AML-193 (cell line): ENCODE measurements around the gene ZNF783.
"Not testable (repeated sequence)": the region's sequence is repeated elsewhere in the genome, so short reads cannot be mapped to it uniquely, and the experiment has no call there.

Experiments
- DNase-seq, 2 experiments: peaks; one replicate each; lab custom pipeline; 2025; lab: John Stamatoyannopoulos, UW

ZNF783 gene

DNA sequence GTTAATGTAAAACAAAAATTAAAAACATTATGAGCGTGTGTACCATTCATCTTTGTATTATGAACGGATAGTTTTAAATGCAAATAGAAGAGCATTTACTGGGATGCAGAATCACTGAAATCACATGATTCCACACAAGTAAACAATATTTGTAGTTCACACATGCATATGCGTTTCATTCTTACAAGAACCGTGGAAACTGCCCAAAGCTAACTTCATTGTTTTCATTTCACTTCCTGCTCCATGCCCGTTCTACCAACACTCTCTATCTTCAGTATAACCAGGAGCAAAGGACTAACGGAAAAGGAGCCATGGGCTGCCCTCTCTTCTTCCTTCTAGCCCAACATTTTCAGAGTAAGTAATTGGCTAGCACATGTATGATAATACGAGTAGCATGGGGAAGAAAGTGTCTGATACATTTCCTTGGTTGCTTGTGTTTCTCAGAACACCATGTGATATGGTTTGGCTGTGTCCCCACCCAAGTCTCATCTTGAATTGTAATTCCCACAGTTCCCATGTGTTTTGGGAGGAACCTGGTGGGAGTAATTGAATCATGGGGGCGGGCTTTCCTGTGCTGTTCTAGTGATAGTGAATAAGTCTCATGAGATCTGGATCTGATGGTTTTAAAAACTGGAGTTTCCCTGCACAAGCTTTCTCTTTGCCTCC, 38.8 kb downstream of the ZNF783 start:
- DNase-seq = no peak

DNA sequence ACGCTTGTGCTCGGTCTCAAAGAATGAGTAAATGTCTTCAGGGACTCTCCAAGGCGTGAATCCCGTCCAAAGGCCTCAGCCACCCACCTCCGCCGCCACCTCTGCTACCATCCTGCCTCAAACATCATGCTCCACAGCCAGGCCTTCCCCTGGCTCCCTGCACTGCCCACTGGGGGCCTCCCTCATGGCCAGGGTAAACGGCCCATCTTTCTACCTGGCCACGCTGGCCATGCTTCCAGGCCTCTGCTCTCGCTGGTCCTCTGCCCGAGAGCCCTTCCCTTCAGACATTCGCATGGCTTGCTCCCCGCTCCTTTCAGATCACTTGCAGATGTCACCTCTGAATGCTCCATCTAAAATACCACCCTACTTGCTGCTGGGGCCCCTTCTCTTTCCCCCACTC, 40.2 kb downstream of the ZNF783 start:
- no peak for DNase-seq

DNA sequence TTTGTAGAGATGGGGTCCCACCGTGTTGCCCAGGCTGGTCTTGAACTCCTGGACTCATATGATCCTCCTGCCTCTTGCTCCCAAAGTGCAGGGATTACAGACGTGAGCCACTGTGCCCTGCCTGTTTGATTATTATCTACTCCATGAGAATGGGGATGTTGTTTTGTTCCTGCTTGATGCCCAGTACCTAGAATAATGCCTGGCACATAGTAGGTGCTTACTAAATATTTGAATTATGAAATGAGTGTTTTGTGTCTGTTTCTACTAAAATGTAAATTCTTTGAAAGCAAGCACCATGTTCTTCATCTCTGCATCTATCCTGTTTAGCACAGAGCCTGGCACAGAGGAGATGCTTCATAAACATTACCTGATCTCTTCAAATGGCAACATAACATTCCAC, 40.9 kb downstream of the ZNF783 start:
- DNase-seq = no peak

DNA sequence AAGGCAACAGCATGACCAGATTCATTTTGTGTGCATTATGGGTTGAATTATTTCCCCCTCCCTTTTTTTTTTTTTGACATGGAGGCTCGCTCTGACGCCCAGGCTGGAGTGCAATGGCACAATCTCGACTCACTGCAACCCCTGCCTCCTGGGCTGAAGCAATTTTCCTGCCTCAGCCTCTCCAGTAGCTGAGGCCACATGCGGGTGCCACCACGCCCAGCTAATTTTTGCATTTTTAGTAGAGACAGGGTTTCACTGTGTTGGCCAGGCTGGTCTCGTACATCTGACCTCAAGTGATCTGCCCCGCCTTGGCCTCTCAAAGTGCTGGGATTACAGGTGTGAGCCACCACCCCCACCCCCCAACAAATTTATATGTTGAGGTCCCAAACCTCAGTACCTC, 42.0 kb downstream of the ZNF783 start:
- no peak for DNase-seq

DNA sequence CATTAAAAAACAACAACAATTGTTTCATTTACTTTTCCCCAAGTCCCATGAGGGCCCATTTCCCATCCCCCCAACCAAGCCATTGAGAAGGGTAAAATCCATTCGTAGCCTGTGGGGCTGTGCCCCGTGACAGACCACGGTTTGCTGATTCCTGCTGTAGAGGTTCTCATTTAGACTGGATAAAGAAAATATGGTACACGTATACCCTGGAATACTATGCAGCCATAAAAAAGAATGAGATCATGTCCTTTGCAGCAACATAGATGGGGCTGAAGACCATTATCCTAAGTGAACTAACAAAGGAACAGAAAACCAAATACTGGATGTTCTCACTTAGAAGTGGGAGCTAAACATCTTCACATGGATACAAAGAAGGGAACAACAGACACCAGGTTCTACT, 44.9 kb downstream of the ZNF783 start:
- DNase-seq = no peak

DNA sequence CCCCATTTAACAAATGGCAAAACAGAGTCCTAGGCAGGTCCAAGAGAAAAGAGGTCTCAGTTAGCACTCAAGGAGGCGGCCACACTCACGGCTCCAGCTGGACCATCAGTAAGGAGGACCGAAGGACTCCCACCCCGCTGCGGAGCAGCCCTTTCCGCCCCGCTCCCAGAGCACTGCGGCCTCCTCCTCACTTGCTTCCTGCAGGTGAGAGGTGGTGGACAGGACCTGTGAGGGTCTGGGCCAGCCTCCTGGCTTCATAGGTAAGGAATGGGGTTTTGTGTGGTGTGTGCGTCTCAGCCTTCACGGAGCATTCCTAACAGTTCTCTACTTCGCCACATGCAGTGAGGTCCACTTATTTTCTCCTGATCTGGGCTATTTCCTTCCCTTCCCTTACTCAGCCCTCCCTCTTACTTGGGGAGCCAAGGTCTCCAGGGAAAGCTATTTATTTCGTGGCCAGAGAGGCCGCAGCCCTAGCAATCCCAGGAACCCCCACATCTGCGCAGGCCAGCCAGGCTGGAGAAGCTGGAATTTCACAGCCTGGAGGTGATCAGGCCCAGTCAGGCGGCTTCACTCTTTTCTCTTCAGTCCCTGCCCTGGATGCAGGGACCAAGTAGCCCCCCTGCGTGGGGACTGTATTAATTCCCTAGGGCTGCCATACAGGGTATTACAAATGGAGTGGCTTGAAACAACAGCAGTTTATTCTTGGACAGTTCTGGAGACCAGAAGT, 45.9 kb downstream of the ZNF783 start:
- DNase-seq = no peak

DNA sequence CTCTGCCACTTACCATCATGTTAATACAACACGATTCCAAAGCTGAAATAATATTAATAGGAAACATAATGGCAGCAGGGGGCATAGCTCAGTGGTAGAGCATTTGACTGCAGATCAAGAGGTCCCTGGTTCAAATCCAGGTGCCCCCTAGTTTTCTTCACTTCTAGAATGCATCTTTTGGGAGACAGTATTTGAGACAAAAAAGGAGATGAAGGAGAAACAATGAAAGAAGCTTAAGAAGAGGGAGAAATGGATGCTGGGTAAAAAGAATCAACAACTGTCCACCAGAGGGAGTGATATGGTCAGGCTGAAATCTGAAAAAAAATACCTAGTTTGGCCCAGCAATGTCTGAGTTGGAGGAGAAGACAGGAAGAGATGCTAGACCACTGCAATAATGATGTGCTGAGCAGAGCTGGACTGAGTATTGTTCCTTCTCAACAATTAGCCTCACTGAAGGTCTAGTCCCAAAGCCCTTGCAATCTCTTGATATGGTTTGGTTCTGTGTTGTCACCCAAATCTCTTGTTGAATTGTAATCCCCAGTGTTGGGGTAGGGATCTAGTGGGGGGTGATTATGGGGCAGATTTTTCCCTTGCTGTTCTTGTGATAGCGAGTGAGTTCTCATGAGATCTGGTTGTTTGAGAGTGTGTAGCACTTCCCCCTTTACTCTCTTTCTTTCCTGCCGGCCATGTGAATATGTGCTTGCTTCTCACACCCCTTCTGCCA, 48.3 kb downstream of the ZNF783 start:
- peak; percentile 66 to 69 for DNase-seq

DNA sequence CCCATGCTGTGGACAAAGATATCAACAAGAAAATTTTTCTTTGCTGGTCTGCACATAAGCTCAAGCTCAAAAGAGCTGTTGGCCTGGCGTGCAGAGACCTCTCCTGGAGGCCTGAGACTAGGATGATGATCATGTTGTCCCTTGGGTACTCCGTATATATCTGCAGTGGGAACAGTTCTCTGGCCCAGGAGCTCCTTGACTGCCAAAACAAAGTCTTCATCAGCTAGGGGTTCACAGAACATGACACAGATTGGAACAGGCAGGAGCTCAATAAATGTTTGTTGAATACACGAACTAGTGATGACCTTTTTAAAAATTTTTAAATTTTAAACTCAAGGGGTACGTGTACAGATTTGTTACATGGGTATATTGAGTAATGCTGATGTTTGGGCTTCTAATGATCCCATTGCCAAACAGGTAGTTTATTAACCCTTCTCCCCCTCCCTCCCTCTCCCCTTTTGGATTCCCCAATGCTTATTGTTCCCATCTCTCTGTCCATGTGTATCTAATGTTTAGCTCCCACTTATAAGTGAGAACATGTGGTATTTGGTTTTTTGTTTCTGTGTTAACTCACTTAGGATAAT, 49.1 kb downstream of the ZNF783 start:
- DNase-seq = no peak

DNA sequence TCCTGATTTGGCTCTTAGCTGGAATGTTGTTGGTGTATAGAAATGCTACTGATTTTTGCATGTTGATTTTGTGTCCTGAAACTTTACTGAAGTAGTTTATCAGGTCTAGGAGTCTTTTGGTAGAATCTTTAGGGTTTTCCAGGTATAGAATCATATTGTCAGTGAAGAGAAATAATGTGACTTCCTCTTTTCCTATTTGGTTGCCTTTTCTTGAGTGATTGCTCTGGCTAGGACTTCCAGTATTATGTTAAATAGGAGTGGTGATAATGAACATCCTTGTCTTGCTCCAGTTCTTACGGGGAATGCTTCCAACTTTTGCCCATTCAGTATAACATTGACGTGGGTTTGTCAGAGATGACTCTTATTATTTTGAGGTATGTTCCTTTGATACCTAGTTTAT, 52.0 kb downstream of the ZNF783 start:
- no peak for DNase-seq

DNA sequence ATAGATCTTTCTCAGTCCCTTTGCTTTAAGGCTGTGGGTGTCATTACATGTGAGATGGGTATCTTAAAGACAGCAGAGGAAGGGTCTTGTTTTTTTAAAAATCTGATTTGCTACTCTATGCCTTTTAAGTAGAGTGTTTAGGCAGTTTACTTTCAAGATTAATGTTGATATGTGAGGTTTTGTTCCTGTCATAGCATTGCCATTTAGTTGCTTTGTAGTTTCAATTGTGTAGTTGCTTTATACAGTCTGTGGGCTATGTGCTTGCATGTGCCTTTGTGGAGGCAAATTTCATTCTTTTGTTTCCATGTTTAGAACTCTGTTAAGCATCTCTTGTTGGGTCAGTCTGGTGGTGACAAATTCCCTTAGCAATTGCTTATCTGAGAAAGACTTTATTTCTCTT, 54.6 kb downstream of the ZNF783 start:
- DNase-seq = no peak

DNA sequence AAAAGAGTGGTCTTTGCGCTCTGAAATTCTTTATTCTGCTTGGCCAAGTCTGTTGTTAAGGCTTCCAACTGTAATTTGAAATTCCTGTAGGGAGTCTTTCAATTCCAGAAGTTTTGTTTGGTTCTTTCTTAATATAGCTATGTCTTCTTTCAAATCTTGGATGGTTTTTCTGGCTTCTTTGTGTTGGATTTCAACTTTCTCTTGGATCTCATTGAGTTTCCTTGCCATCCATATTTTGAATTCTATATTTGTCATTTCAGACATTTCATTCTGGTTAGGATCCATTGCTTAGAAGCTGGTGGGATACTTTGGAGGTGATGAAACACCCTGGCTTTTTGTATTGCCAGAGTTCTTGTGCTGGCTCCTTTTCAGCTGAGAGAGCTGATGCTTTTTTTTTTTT, 55.5 kb downstream of the ZNF783 start:
- no peak for DNase-seq

DNA sequence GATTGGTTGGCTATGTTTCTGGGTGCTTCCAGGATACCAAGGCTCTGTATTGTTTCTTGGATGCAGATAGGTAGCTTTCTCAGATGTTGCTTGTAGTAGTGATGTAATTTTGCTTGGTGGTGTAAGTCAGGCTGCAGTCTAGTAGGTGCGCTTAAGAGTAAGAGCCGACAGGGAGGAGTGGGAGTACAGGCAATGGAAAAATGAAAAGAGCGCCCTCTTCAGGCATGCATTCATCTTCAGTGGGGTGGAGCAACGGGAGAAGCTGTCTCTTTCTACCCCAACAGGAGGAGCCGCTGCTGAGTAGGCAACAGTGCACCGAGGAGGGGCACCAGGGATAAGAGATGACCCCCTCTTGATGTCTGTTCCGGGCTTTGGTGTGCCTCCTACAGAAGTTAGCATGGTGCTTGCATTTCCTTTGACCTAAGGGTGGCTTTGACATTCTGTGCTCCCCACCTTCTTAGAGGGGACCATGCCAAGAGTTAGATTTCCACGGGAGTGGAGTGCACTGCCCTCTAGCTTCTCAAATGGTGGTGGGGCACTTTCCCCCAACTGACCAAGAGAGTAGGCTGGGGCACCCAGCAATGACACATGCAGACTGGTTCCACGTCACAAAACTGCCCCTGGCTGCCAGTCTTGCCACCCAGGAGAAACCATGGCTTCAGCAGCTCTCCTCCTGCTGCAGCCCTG, 56.1 kb downstream of the ZNF783 start:
- DNase-seq = no peak

DNA sequence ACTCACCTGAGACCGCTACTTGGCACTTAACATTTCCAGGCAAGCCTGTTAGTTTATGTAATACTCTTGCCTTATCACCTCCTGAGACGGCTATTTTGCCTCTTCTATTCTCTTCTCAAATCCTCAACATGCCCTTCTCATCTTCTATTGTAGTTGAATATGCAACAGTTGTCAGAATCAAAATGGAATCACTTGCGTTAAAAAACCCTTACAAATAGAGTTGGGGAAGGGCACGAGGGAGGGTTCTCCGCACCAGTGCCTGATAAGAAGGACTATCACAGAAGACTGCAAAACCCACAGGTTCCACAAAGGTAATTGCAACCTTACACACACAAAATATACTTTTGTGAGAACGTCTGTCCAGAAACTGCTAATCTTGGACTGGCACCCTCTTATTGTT, 57.4 kb downstream of the ZNF783 start:
- DNase-seq = no peak

DNA sequence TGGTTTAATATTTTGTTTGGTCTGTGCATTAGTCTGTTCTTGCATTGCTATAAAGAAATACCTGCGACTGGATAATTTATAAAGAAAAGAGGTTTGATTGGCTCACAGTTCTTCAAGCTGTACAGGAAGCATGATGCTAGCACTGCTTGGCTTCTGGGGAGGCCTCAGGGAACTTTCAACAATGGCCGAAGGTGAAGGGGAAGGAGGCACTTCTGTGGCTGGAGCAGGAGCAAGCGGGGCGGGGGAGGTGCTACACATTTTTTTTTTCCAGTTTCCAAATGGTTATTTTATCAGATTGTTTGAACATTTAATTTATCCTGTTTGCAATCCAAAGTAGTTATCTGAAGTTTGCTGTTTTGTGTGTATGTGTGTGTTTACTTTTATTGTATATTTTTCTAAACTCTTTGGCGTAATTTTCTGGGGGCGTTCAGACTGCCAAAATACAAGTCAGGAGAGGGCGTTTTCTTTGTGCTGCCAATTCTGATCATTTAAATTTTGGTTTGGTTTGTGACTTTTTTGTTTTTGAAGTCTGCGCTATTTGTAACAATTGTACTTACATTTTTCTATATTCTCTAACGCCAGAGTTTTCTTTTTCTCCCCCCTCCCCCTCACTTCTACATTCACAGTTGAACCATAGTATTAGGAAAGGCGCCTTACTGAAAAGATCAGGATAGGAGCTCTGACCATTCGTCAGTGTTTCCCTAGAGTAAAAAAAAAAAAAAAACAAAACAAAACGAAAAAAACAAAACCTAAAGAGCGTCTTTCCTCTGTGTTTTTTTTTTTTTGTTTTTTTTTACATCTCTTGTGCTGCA, 58.5 kb downstream of the ZNF783 start:
- DNase-seq = no peak

DNA sequence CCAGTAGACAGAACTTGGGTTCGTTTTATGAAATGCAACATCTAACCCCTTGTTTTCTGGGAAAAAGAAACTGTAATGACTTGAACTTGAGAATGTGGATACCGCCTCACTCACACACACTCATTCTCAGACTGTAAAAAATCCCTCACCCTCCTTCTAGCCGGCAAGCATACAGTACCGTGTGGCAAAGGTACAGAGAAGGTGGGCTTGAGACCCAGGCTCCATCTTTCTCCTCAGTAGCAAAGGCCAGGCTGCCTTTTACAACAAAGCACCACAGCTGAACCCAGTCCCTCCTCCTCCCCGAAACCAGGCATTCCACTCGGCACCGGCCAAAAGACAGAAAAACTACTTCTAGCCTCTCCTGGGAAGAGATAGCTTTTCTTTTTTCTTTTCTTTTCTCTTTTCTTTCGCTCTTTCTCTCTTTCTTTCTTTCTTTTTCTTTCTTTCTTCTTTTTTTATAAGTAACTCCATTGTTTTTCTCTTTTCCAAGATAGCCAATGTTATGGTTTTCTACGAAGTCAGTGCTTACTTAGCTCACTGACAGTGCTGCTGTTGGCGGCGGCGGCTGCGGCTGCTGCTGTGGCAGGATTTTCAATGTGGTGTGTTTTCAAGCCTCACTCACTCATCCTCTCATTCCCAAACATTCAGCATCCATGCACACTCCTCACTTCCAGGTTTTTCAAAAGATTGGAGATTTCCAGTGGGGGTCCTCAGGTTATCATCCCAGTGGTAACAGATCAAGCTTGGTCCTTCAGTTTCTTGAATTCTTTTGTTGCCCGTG, 59.3 kb downstream of the ZNF783 start:
- DNase-seq = not testable (repeated sequence)

DNA sequence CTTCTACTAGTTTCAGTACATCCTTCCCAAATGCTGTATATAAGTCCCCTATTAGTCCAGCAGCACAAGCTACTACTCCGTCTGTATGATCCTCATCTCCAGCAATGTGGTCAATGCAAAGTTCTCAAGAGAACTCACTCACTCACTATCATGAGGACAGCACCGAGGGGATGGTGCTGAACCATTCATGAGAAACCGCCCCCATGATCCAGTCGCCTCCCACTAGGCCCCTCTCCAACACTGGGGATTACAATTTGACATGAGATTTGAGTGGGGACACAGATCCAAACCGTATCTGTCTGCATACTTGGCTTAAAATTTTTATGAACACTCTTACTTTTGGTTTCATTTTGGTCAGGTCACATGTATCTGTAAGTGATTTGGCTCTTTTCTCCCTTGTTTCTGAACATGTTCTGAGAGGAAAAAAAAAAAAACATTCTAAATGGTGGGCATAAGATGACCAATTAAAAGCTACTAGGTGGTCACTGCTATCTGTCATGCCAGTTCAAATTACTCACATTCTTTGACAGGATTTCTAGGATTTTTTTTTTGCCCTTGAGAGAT, 60.1 kb downstream of the ZNF783 start:
- no peak for DNase-seq

DNA sequence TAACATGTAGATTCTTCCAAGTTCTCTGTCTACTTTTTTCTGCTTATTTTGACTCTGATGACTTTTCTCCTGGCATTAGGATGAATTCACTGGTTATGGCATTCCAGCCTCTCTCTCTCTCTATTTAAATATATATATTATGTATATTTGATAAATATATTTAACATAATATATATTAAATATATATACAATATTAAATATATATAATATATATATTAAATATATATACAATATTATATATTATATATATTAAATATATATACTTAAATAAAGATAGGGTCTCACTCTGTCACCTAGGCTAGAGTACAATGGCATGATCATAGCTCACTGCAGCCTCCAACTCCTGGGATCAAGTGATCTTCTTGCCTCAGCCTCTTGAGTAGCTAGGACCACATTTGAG, 60.7 kb downstream of the ZNF783 start:
- no peak for DNase-seq

DNA sequence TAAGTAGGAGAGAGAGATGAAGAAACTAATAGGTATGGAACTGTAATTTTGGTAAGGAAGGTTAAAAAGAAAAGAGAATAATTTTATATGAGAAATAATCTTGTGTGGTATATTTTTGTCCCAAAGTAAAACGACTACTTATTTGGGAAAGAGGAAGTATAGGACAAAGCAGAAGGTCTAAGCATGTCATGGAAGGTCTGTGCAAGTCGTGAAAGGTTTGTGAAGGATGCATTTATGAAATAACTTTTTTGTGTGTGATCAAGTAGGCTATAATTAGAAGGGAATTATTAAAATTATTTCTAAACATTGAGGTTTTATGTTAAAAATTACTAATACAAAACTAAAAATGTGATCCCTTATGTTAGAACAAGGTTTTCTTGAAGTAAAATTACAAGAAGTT, 63.3 kb downstream of the ZNF783 start:
- no peak for DNase-seq

DNA sequence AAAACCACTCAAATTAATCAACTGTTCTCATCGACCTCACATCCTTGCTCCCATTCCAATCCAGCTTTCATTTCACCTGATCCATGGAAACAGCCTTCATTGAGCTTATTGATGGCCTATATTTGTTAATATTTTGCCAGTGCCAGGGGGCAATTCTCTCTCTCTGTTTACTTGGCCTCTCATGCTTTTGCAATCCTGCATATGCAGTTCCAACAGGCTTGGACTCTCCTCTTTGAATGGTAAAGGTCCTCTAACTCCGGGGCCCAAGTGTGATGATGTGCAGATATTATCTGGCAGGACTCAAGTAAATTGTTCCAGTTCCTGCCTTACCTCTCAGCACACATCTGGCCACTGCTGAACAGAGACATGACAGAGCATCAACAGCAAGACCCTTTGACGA, 67.3 kb downstream of the ZNF783 start:
- no peak for DNase-seq

DNA sequence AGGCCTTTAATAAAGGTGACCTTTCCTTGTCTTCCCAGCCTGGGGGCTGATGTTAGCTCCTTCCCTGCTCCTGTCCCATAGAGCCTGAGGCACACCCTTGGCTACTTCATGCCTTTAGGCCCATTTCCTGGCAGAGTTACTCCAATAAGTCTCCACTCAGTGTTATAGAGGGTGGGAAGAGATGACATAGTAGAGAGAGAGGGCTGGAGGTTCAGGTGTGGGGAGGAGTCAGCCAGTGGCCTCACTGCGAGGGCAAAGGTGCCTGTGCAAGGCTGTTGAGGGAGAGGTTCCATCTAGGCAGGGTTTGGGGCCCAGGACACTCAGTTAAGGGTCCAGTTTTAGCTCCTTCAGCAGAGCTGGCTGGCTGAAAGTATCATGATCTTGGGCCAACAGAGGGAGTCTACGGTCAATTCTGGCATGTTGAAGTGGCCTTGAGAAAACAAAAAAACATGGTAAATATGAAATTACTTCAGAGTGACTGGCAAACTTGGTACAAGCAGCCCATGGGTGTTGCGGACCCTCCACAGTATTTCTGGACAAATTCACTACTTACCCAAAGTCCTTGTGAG, 67.9 kb downstream of the ZNF783 start:
- no peak for DNase-seq
